Islet of Langerhans (tissue), 1 donor: ENCODE measurements around the gene FMN1.

Source experiments
- FAIRE-seq: peaks from one replicate; lab custom pipeline; 2011; peaks lifted over from hg19 to GRCh38; lab: Jason Lieb, UNC

The FMN1 gene

GRCh38 chr15:32880642-32881041 lies 313.9 kb downstream of the FMN1 start:
- no peak for FAIRE-seq

- FAIRE-seq, result no peak
These were observed 314.5 kb downstream of the FMN1 start for GRCh38 chr15:32879980-32880379.

GRCh38 chr15:32878869-32879805 lies 315.4 kb downstream of the FMN1 start:
- FAIRE-seq, result no peak

- no peak for FAIRE-seq
These were observed 316.2 kb downstream of the FMN1 start for GRCh38 chr15:32878342-32878741.

- no peak for FAIRE-seq
These were observed 317.1 kb downstream of the FMN1 start for GRCh38 chr15:32877252-32878019.

- FAIRE-seq, result peak; percentile 9
These were observed 321.0 kb downstream of the FMN1 start for GRCh38 chr15:32873284-32874114.

- FAIRE-seq, result peak; percentile 38
These were observed 321.8 kb downstream of the FMN1 start for GRCh38 chr15:32872621-32873283.

- no peak for FAIRE-seq
These were observed 322.6 kb downstream of the FMN1 start for GRCh38 chr15:32871883-32872282.

- FAIRE-seq, result peak; percentile 41
These were observed 324.1 kb downstream of the FMN1 start for GRCh38 chr15:32870240-32871033.

- no peak for FAIRE-seq
These were observed 324.7 kb downstream of the FMN1 start for GRCh38 chr15:32869776-32870175.

GRCh38 chr15:32867313-32867626 lies 327.2 kb downstream of the FMN1 start:
- no peak for FAIRE-seq

GRCh38 chr15:32866454-32867312 lies 327.8 kb downstream of the FMN1 start:
- FAIRE-seq, result peak; percentile 76

GRCh38 chr15:32864841-32865240 lies 329.7 kb downstream of the FMN1 start:
- FAIRE-seq, result no peak

- no peak for FAIRE-seq
These were observed 330.5 kb downstream of the FMN1 start for GRCh38 chr15:32864051-32864450.

GRCh38 chr15:32861761-32862160 lies 332.8 kb downstream of the FMN1 start:
- FAIRE-seq, result no peak

GRCh38 chr15:32861174-32861573 lies 333.3 kb downstream of the FMN1 start:
- FAIRE-seq, result no peak

GRCh38 chr15:32859996-32860395 lies 334.5 kb downstream of the FMN1 start:
- no peak for FAIRE-seq

GRCh38 chr15:32859251-32859650 lies 335.3 kb downstream of the FMN1 start:
- FAIRE-seq, result no peak

GRCh38 chr15:32857732-32858131 lies 336.8 kb downstream of the FMN1 start:
- no peak for FAIRE-seq

- no peak for FAIRE-seq
These were observed 337.8 kb downstream of the FMN1 start for GRCh38 chr15:32856753-32857152.
